HS-27A (cell line): ENCODE data around the gene CNTNAP2.

Experiments used
- DNase-seq: peaks from one replicate; pipeline ENCODE4 v3.0.0-alpha.2; 2012; ENCODE audit warnings: low read depth, missing footprints

The CNTNAP2 gene

DNA sequence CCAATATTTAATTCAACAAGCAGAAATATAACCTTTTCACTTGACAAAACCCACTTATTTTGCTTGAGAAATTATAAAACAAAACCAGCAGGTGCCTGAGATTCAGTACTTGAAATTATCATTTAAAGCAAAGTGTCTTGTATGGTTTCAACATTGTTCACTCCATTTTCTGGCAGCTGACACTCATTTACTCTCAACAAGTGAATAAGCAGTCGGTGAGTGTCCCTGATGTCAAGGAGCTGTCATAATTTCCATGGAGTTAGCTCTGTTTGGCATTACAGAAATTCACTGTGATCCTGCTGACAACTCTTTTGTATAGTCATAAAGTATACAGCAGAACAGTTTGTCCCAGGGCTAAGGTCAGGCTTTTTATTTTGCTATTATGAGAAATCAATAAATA is 490.0 kb downstream of the CNTNAP2 start:
- DNase-seq, result no peak

DNA sequence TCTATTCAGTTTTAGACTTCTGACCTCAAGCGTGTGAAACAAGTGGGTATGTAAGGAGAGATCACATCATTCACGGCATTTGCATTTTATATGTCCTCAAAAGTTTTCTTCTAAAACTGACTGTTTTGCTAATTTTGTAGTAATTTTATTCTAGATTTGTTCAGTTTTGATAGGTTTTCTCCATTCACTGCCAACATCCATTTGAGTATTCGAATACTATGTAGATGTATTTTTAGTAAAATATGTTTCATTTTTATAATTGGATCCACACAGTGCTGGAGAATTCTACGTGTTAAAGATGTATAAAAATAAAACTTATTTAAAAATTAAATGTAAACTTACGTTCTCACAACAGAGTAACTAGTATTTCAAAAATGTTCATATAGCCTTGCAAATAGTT is 503.0 kb downstream of the CNTNAP2 start:
- no peak for DNase-seq

DNA sequence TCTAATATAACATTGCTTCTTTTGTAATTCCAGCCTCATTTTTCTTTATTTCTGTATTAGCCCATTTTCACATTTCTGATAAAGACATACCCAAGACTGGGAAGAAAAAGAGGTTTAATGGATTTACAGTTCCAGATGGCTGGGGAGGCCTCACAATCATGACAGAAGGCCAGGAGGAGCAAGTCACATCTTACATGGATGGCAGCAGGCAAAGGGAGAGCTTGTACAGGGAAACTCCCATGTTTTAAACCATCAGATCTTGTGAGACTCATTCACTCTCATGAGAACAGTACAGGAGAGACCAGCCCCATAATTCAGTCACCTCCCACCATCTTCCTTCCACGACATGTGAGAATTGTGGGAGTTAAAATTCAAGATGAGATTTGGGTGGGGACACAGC is 510.3 kb downstream of the CNTNAP2 start:
- DNase-seq, result no peak

DNA sequence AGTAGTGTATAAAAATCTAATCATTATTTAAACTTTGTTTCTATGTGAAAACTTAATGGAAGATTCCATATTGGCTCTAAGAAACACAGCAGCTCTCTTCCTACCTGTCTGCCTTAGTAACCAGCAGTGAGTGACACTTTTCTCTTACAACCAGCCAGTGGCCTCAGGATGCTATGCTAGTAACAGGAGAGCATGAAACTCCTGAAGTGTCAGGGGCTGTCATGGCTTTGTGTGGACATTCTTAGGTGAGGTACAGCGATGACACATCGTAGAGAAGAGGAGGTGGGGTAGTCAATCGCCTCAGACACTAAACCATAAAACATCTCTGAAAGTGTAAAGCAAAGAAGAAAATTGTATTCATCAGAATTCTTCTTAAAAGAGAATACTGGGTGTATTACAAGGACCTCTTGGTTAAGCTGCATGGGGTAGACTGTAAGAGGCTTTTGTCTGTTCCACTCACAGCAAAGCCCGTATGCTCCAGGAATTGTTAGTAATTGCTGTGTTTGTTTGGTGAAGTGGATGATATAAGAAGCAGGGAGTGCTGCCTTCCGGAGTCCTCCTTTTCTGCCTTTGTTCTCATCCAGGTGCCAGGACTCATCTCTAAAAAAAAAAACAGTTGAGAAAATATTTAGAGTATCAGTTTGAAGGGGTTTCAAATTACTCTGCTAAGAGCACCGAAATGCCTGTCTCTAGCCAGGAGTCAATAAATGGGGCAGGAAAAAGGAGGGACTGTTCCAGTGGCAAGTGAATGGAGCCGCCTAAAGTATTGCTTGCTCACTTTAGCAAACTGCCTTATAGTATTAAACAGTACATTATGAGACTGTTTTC is 518.8 kb downstream of the CNTNAP2 start:
- DNase-seq, result no peak

DNA sequence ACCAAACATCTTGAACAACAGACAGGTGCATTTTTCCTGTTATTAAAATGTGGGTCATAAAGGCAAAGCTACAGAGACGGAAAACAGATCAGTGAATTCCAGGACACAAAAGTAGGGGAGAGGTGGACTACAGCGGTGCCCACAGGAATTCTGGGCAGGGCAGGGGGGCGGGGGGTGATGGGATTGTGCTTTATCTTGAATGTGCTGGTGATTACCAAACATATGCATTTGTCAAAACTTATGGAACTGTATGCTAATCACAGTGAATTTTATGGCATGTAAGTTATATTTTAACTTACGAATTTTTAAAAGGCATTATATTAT is 519.4 kb downstream of the CNTNAP2 start:
- DNase-seq, result no peak

DNA sequence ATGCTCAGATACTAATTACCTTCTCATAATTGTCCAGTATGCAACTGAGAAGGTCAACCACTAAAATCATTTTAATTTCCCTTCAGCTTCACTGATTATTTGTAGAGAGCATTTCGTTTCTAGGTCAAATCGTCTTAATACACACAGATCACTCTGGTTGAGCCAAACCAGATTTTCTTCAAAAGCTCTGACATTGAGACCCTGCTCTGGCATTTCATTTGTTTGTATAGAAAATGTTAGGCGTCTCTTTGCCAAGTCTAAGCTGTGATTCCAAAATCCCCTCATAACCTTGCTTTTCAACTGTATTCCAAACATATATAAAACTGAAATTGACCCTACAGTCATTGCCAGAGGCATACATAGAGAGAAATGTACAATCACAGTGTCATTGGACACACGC is 520.0 kb downstream of the CNTNAP2 start:
- DNase-seq, result no peak

DNA sequence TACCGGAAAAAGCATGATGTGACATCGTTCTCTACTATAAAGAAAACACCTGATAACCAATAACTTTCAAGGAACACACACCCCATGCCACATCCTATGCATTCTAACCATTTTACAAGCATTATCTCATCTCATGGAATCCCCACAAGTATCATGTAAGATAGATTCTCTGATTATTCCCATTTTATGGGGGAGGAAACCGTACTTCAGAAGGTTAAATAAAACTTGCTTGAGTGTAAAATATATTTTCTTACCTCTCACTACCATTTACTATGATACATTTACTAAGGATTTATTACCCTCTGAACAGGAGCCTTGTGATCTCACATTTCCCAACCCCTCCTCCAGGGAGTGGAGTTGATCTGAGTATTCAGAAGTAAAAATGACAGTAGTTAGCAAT is 522.7 kb downstream of the CNTNAP2 start:
- no peak for DNase-seq

DNA sequence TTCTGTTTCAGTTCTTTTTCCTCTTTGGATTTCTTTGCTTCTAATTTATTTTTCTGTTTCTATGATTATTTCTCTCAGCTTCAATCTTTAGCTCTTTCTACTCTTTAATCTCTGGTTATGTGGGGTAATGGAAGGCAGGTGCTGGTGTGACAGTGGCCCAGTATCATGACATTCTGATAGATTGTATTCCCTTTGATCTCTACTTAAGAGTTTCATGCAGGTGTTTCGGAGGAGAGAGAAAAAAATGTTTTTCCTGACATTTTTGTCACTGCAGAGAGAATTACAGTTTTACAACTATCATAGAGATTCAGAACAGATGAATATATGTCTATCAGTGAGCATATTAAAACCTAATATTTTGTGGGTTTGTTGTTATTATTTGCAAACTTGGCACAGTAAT is 524.9 kb downstream of the CNTNAP2 start:
- DNase-seq, result no peak

DNA sequence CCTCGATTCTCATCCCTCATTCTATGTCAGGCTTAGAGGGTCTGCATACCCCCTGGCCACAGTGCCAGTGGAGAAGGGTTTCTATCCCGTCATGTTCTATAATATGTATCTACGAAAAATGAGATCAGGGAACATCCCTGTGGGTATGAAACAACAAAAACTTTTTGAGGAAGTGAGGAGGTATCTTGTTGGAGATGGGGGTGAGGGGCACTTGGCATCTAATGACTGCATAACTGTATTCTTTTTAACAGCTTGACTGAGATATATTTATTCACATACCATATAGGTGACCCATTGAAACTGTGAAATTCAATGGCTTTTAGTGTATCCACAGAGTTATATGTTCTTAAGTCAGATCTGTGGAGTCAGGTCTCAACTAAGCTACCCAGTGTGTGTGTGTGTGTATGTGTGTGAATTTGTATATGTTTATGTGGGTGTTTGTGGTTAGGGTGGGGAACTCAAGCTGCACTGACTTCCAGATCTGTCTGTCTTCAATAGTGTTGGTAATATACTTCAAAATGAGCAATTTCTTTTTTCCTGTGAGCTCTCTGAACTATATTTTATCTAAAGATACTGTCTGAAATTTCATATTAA is 528.9 kb downstream of the CNTNAP2 start:
- no peak for DNase-seq

DNA sequence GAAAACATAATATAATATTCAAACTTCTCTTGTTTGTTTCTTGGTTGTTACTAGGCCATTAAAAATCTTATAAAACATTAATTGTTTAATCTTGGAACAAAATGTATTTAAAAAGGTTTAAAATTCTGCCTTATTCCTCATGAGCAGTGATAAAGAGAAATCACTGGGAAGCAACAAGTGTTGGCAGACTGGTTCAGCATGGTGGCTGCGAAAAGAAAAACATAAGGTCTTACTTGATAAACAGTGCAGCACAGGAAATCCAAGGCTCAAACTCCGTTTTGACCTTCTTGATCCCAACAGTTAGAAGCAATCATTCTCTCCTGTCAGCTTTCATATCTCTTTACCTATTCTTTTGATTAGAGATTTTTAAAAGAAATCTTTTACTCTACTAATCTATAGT is 530.8 kb downstream of the CNTNAP2 start:
- no peak for DNase-seq

DNA sequence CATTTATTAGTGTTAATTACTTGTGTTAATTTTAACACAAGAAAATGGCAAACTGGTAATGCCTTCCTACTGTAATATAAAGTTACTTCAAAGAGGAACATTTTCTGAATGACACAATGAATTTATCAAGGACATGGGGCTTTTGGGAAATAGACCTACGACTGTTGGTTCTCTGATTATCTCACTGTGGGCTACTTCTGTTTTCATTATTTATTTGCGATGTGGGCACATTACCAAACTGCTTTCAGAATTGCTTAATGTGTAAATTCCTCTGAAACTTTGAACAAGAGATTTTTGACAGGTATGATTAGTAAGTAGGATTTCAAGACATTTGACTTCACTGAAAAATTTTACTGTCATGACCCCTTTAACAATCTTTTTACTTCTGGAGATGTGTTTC is 535.6 kb downstream of the CNTNAP2 start:
- no peak for DNase-seq

DNA sequence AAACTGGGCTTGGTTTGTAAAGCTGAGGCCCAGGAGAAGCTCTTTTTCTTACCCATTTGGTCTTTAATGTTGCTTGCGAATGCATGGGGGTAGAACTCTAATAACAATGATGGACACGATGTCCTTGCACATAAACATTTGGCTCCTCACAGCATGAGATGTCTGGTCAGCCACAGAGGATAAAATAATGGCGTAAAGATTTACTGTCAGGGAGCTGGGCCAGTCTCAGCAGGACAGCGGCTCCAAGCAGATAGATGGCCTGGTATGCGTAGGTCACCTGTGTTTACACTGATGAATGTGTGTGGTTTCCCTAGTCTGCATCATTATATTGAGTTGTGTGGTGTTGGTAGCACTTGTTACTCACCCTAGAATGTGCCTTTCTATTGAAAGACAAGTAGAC is 537.4 kb downstream of the CNTNAP2 start:
- no peak for DNase-seq

DNA sequence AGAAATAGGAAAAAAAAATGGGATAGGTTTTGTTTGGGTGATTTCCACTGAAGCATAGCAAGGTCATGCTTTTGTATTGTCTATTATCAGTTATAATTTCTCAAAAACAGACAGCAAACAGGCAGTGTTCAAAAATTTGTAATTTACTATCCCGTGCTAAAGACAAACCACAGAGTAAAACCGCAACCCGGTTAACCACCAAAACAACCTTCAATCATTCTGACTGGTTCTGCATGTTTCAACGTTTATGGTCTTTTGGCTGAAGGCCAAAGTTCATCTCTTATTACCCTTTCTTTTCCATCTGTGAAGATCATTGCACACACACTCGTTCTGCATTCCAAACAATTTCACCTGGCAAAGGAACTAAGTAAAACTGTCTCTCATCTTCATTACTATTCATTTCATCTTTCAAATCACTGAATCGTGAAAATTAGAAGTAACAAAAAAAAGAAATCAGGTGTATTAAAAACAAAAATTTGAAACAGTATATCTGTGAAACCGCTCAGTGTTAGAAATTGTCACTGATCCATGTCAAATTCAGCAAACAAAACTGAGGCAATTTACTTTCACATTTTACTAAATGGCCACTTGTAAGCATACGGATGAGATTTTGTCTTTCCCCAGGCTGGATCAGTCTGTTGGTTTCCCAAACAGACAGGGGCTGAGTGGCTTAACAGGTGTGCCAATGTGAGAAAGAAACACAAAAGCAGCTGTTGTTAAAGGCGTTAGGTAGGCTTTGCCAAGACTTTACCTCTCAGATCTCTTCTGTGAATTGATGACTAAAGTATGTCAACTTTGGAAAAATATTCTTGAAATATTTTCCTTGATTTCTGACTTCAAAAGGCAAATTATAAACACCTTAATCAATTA is 539.6 kb downstream of the CNTNAP2 start:
- no peak for DNase-seq

DNA sequence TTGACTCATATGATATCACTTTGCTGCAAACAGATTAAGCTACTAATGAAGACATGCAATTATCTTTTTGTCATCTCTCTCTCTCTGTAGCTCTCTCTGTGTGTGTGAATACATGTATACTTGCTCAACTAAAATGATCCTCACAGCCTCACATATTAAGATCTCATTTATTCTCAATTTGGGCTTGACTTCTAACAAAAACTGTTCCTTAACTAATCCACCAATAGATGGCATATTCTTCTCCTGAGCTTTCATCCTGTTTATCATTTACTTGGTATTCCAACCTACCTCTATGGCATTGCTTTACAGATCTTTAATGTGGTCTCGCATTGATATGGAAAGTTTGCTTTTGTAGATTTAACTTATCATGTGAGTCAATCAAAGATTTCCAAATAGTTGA is 540.4 kb downstream of the CNTNAP2 start:
- no peak for DNase-seq

DNA sequence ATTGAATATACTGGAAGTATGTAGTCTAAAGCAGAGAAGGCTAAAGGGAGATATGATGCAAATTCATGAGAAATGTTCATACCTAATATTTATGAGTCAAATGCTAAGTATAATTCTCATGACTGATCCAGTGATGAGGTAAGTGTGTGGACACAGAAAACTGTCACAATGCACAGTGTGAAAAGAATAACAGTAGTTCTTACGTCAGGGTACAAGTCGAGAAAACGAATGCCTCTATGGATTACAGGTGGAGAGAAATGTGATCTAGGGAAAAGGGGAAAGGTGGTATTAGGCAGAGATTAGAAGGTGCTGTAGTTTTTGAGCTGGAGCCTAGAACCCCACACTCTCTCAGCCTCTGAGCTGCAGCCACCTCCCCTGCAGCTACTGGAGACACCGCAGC is 542.0 kb downstream of the CNTNAP2 start:
- DNase-seq, result no peak

DNA sequence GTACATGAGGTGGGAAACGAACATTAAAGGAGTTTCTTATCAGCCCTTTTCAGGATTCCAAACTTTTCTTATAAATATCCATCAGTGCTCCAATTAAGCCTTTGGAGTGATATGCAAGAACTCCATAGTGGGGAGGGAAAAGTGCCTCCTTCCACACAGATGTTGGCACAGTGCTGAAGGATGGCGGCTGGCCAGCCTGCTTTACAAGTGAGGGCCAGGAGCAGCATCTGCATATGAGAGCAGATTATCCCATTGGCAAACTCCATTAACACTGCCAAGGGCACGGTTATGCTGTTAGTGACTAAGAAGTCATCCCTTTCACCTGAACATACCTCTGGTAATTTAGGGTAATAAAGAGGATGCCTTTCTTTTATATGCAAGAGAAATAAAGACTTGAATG is 543.1 kb downstream of the CNTNAP2 start:
- DNase-seq, result no peak

DNA sequence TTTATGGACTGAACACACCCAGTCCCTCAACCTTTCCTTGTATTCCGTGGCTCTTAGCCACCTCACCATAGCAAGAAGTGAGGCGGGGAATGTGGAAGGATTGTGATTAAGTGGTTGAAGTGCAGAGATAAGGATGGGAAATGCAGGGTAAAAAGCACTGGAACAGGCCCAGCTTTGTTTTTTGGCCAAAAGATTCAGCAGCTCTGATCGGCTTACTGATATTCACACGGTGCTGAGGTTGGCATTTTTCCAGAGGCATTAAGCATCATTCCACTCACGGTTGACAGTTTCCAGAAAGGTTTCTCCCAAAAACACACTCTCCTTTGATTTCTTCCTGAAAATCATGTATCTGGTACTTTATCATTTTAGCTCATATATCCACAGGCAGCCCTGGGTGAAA is 544.2 kb downstream of the CNTNAP2 start:
- no peak for DNase-seq

DNA sequence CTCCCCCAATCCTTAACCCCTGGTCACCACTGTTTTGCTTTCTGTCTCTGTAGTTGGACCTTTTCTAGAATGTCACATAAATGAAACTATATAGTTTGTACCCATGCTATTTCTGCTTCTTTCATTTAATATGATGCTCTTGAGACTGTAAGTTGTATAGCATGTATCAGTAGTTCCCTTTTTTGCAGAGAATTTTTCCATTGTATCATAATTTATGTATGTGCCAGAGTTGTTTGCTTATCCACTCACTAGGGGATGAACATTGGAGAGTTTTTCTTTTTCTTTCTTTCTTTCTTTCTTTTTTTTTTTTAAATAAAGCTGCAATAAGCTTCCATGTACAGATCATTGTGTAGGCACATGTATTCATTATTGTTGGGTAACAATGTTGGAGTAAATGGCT is 544.8 kb downstream of the CNTNAP2 start:
- no peak for DNase-seq

DNA sequence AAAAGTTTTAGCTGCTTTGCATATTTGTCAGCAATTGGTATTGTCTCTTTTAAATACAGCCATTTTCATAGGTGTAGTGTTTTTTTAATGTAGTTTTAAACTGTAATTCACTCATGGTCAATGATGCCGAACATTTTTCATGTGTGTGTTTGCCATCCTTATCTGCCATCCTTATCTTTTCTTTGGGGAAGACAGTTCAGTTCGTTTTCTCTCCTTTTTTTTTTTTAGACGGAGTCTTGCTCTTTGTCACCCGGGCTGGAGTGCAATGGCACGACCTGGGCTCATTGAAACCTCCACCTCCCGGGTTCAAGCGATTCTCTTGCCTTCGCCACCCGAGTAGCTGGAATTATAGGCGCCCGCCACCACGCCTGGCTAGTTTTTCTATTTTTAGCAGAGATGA is 545.3 kb downstream of the CNTNAP2 start:
- no peak for DNase-seq

DNA sequence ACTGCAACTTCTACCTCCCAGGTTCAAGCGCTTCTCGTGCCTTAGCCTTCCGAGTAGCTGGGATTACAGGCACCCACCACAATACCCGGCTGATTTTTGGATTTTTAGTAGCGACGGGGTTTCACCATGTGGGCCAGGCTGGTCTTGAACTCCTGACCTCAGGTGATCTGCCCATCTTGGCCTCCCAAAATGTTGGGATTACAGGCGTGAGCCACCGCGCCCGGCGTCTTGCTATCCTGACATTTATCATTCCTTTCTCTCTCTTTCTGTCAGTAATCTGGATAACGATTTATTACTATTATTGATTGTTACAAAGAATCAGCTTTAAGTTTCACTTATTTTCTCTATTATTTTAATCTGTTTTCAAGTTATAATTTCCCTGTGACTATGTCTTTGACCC is 548.4 kb downstream of the CNTNAP2 start:
- no peak for DNase-seq

DNA sequence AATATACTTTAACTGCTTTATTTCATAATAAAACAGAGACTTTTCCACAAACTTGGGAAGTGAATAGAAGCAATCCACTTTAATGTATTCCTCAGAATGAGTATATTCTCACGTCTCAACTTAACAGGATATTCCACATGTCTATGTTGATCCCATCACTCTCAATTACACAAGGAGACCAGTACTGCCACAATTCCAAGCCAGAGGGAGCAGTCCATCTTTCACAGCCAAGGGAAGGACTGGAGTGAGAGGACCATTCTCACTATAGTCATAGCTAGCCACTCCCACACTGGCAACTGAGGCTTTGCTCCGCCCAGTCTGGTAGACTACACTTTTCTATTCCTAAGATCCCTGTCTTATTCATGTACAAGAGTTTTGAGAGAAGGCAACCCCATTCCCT is 553.9 kb downstream of the CNTNAP2 start:
- no peak for DNase-seq

DNA sequence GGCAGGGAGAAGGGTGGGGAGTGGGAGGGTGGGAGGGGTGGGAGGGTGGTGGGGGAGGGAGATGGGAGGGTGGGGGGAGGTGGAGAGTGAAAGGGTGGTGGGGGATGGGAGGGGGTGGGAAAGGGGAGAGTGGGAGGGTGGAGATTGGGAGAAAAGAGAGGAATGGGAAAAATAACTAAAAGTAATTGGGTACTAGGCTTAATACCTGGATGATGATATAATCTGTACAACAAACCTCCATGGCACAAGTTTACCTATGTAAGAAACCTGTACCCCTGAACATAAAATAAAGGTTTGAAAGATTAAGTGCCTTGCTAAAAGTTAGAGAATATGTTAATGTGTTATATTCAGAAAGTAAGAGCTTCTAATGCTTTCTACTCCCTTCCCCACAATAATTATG is 564.9 kb downstream of the CNTNAP2 start:
- DNase-seq, result no peak

DNA sequence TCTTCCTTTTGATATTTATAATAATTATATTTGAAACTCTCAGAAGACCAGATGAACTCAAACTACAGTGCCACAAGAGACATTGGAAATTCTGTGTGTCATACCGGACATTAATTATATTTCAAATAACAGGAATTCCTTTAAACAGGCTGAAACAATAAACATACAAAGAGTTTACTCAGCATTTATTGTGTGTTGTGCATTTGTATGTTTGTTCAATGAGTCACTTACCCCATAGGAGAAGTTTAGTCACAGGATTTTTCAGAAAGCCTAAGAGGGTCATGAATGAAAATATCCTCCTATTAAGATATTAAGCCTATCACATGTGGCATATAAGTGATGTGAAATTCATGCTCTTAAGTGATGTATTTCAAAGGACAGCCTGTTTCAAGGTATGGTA is 566.8 kb downstream of the CNTNAP2 start:
- no peak for DNase-seq
